WTC11 (cell line): ENCODE data around the gene GPALPP1. TPM values are rescaled to one million over a fixed set of nuclear protein-coding genes. Genes with fewer than 3 reads are reported as not detected.

Source experiments
- ATAC-seq: fragments of 200-7000 bp; cut with Tn5 transposase; 2 replicates; pipeline ENCODE4 v1.10.0; 2021; ENCODE audit warnings: mild to moderate bottlenecking, moderate library complexity
- CTCF ChIA-PET: fragments of 300-600 bp; sonication (Branson Sonifier 250); formaldehyde crosslinking; loops from one replicate; lab custom pipeline; 2021; ENCODE audit warnings: antibody characterized with exemption; lab: Charles Lee
- POLR2A ChIA-PET: fragments of 350-600 bp; sonication (Branson Sonifier 250); formaldehyde crosslinking; loops from one replicate; lab custom pipeline; 2021; ENCODE audit warnings: antibody characterized with exemption; lab: Charles Lee
- DNase-seq: peaks from one replicate; pipeline ENCODE4 v3.0.0; 2021; ENCODE audit warnings: low spot score
- H3K27ac Mint-ChIP-seq: 2 replicates; pipeline ENCODE4 v1.8.0; 2021; ENCODE audit warnings: mixed read lengths
- H3K27me3 Mint-ChIP-seq: 2 replicates; pipeline ENCODE4 v1.8.0; 2021; ENCODE audit warnings: low read depth, mild to moderate bottlenecking, moderate library complexity, mixed read lengths
- H3K36me3 Mint-ChIP-seq: 2 replicates; pipeline ENCODE4 v1.8.0; 2021; ENCODE audit warnings: mixed read lengths
- H3K4me1 Mint-ChIP-seq: 2 replicates; pipeline ENCODE4 v1.8.0; 2022; ENCODE audit warnings: mixed read lengths
- H3K4me3 Mint-ChIP-seq: 2 replicates; pipeline ENCODE4 v1.8.0; 2021; ENCODE audit warnings: mild to moderate bottlenecking, moderate library complexity, mixed read lengths
- H3K9me3 Mint-ChIP-seq: 2 replicates; pipeline ENCODE4 v1.8.0; 2021; ENCODE audit warnings: mixed read lengths
- ARID4B ChIP-seq: sonication (generic); formaldehyde crosslinking; IDR thresholded peaks from 2 replicates; pipeline ENCODE4 v1.8.0; 2023; ENCODE audit warnings: missing genetic modification reagents, mild to moderate bottlenecking, borderline replicate concordance
- ATF1 ChIP-seq: sonication (generic); formaldehyde crosslinking; IDR thresholded peaks from 2 replicates; pipeline ENCODE4 v1.8.1; 2023; ENCODE audit warnings: mild to moderate bottlenecking, moderate library complexity, missing genetic modification reagents
- CBFB ChIP-seq: sonication (generic); formaldehyde crosslinking; IDR thresholded peaks from 2 replicates; pipeline ENCODE4 v1.8.1; 2022; ENCODE audit warnings: mild to moderate bottlenecking, low read depth, missing genetic modification reagents
- CREB1 ChIP-seq: sonication (generic); formaldehyde crosslinking; IDR thresholded peaks from 2 replicates; pipeline ENCODE4 v1.8.0; 2023; ENCODE audit warnings: mild to moderate bottlenecking, missing genetic modification reagents
- ELF4 ChIP-seq: sonication (generic); formaldehyde crosslinking; IDR thresholded peaks from 2 replicates; pipeline ENCODE4 v1.8.1; 2022; ENCODE audit warnings: low read depth, mild to moderate bottlenecking, moderate library complexity, missing genetic modification reagents
- EMX1 ChIP-seq: fragments of 250-450 bp; sonication (Bioruptor Pico); IDR thresholded peaks from 2 replicates; pipeline ENCODE4 v1.8.0; 2021; ENCODE audit warnings: mild to moderate bottlenecking
- ETV6 ChIP-seq: sonication (generic); formaldehyde crosslinking; IDR thresholded peaks from 2 replicates; pipeline ENCODE4 v1.8.1; 2022; ENCODE audit warnings: mild to moderate bottlenecking, missing genetic modification reagents
- GRHL2 ChIP-seq: fragments of 250-450 bp; sonication (Bioruptor Pico); IDR thresholded peaks from 2 replicates; pipeline ENCODE4 v1.8.0; 2022; ENCODE audit warnings: mild to moderate bottlenecking, moderate library complexity; ENCODE audit not compliant: insufficient replicate concordance, severe bottlenecking
- JAZF1 ChIP-seq: fragments of 250-450 bp; sonication (Bioruptor Pico); IDR thresholded peaks from 2 replicates; pipeline ENCODE4 v1.9.0; 2021; ENCODE audit warnings: moderate library complexity, mild to moderate bottlenecking, inconsistent platforms
- KAT7 ChIP-seq: sonication (generic); formaldehyde crosslinking; IDR thresholded peaks from 2 replicates; pipeline ENCODE4 v1.8.1; 2023; ENCODE audit warnings: missing genetic modification reagents, mild to moderate bottlenecking, borderline replicate concordance
- SOX15 ChIP-seq: fragments of 250-450 bp; sonication (Bioruptor Pico); IDR thresholded peaks from 2 replicates; pipeline ENCODE4 v1.9.0; 2021; ENCODE audit warnings: mild to moderate bottlenecking
- ZNF263 ChIP-seq: sonication (generic); formaldehyde crosslinking; IDR thresholded peaks from 2 replicates; pipeline ENCODE4 v1.8.1; 2022; ENCODE audit warnings: low read depth, mild to moderate bottlenecking, moderate library complexity, missing genetic modification reagents
- ZNF317 ChIP-seq: sonication (generic); formaldehyde crosslinking; IDR thresholded peaks from 2 replicates; pipeline ENCODE4 v1.8.1; 2023; ENCODE audit warnings: low read depth, mild to moderate bottlenecking, moderate library complexity, missing genetic modification reagents, borderline replicate concordance
- ZNF532 ChIP-seq: fragments of 250-450 bp; sonication (Bioruptor Pico); IDR thresholded peaks from 2 replicates; pipeline ENCODE4 v1.9.0; 2021; ENCODE audit warnings: mild to moderate bottlenecking, borderline replicate concordance
- ZNF671 ChIP-seq: fragments of 250-450 bp; sonication (Bioruptor Pico); IDR thresholded peaks from 2 replicates; pipeline ENCODE4 v1.8.0; 2021; ENCODE audit warnings: mild to moderate bottlenecking
- ZSCAN18 ChIP-seq: fragments of 250-450 bp; sonication (Bioruptor Pico); IDR thresholded peaks from 2 replicates; pipeline ENCODE4 v2.1.2; 2022; ENCODE audit warnings: mild to moderate bottlenecking, moderate library complexity
- total RNA-seq: library from RNA; stranded (reverse); gene quantifications from 3 replicates; pipeline ENCODE4 v1.2.3, GENCODE V29; 2021
- TF ChIP-seq, protein P1 (sequence below): fragments of 250-450 bp; sonication (Bioruptor Pico); IDR thresholded peaks from 2 replicates; pipeline ENCODE4 v1.9.0; 2021; ENCODE audit warnings: mild to moderate bottlenecking
- TF ChIP-seq, protein P2 (sequence below): sonication (generic); formaldehyde crosslinking; IDR thresholded peaks from 2 replicates; pipeline ENCODE4 v1.8.1; 2023; ENCODE audit warnings: mild to moderate bottlenecking, missing genetic modification reagents, moderate library complexity
- TF ChIP-seq, protein P3 (sequence below): sonication (generic); formaldehyde crosslinking; IDR thresholded peaks from 2 replicates; pipeline ENCODE4 v1.8.0; 2022; ENCODE audit warnings: mild to moderate bottlenecking, missing genetic modification reagents
- TF ChIP-seq, protein P4 (sequence below): fragments of 250-450 bp; sonication (Bioruptor Pico); IDR thresholded peaks from 2 replicates; pipeline ENCODE4 v1.8.0; 2021; ENCODE audit warnings: mild to moderate bottlenecking

Gene GPALPP1
- total RNA-seq, 1 experiment from 2014 or later: 28.9 TPM

DNA sequence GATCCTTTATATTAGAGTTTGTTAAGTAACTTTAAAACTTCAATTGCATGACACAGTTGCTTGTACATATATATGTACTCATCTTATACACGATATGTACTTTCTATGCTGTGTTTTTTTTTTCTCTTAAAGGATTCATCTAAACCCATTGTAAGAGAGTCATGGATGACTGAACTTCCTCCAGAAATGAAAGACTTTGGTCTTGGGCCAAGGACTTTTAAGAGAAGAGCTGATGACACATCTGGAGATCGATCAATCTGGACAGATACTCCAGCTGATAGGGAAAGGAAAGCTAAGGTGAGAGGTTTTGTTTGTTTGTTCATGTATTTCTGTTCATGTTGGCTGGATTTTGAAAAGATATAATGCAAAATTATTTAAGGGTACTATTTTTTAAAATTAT lies 26.0 kb downstream of the GPALPP1 start (continued):
- TF ChIP-seq, protein P1, sequence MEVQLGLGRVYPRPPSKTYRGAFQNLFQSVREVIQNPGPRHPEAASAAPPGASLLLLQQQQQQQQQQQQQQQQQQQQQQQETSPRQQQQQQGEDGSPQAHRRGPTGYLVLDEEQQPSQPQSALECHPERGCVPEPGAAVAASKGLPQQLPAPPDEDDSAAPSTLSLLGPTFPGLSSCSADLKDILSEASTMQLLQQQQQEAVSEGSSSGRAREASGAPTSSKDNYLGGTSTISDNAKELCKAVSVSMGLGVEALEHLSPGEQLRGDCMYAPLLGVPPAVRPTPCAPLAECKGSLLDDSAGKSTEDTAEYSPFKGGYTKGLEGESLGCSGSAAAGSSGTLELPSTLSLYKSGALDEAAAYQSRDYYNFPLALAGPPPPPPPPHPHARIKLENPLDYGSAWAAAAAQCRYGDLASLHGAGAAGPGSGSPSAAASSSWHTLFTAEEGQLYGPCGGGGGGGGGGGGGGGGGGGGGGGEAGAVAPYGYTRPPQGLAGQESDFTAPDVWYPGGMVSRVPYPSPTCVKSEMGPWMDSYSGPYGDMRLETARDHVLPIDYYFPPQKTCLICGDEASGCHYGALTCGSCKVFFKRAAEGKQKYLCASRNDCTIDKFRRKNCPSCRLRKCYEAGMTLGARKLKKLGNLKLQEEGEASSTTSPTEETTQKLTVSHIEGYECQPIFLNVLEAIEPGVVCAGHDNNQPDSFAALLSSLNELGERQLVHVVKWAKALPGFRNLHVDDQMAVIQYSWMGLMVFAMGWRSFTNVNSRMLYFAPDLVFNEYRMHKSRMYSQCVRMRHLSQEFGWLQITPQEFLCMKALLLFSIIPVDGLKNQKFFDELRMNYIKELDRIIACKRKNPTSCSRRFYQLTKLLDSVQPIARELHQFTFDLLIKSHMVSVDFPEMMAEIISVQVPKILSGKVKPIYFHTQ (CRISPR knock-in tag): no peak
- TF ChIP-seq ZNF317 (CRISPR knock-in tag) (no peak), CBFB (no peak), ETV6 (CRISPR knock-in tag) (no peak), ZNF671 (CRISPR knock-in tag) (no peak), GRHL2 (CRISPR knock-in tag) (no peak), JAZF1 (CRISPR knock-in tag) (no peak)

DNA sequence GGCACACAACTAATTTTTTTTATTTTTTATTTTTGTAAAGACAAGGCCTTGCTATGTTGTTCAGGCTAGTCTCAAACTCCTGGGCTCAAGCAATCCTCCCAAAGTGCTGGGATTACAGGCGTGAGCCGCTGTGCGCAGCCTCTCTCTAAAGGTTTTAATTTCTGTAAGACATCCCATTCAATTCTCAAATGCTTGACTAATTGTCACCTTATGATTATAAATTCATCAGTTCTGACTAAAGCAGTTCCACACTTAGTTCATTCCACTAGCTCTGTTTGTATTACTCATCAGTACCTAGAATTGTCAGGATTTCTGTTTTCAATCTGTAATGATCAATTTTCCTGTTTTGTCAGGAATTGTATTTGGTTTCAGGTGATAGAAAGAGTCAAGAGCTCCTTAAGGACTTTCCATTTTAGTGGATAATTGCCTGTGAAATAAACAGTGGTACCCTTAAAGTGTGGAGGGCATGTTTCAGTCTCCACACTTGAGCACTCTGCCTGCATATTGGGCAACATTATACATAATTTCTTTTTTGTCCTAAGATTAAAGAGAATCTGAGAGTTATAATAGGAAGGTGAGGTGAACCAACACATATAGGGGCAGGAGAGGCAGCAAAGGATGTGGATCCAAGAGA lies 27.6 kb downstream of the GPALPP1 start:
- Mint-ChIP-seq H3K27me3 (no peaks in the 10 kb centered on the region), H3K4me3 (no peak overlapping the region), H3K36me3 (peaks cover 20% of the 10 kb centered on the region), H3K4me1 (no peaks in the 10 kb centered on the region), H3K9me3 (no peaks in the 10 kb centered on the region), H3K27ac (no peak overlapping the region)
- CTCF ChIA-PET: no interaction called here
- DNase-seq (no peak), ATAC-seq (no peak)
- POLR2A ChIA-PET: no interaction called here
- TF ChIP-seq, protein P2, sequence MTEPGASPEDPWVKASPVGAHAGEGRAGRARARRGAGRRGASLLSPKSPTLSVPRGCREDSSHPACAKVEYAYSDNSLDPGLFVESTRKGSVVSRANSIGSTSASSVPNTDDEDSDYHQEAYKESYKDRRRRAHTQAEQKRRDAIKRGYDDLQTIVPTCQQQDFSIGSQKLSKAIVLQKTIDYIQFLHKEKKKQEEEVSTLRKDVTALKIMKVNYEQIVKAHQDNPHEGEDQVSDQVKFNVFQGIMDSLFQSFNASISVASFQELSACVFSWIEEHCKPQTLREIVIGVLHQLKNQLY (CRISPR knock-in tag): no peak
- TF ChIP-seq CREB1 (CRISPR knock-in tag) (no peak), ZNF263 (no peak), ZSCAN18 (CRISPR knock-in tag) (no peak), KAT7 (CRISPR knock-in tag) (no peak), ZNF532 (CRISPR knock-in tag) (no peak), SOX15 (CRISPR knock-in tag) (no peak), ATF1 (no peak), EMX1 (CRISPR knock-in tag) (no peak), ARID4B (no peak), ELF4 (no peak), ZNF317 (CRISPR knock-in tag) (no peak), ZNF671 (CRISPR knock-in tag) (no peak)
- TF ChIP-seq, protein P3, sequence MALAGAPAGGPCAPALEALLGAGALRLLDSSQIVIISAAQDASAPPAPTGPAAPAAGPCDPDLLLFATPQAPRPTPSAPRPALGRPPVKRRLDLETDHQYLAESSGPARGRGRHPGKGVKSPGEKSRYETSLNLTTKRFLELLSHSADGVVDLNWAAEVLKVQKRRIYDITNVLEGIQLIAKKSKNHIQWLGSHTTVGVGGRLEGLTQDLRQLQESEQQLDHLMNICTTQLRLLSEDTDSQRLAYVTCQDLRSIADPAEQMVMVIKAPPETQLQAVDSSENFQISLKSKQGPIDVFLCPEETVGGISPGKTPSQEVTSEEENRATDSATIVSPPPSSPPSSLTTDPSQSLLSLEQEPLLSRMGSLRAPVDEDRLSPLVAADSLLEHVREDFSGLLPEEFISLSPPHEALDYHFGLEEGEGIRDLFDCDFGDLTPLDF (CRISPR knock-in tag): no peak
- TF ChIP-seq, protein P4, sequence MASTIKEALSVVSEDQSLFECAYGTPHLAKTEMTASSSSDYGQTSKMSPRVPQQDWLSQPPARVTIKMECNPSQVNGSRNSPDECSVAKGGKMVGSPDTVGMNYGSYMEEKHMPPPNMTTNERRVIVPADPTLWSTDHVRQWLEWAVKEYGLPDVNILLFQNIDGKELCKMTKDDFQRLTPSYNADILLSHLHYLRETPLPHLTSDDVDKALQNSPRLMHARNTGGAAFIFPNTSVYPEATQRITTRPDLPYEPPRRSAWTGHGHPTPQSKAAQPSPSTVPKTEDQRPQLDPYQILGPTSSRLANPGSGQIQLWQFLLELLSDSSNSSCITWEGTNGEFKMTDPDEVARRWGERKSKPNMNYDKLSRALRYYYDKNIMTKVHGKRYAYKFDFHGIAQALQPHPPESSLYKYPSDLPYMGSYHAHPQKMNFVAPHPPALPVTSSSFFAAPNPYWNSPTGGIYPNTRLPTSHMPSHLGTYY: no peak
